HG02970 (cell line): ENCODE measurements around the gene NAXD.
"Not testable (repeated sequence)": the region's sequence is repeated elsewhere in the genome, so short reads cannot be mapped to it uniquely, and the experiment has no call there.

Source experiments
- ATAC-seq: cut with Tn5 transposase; IDR thresholded peaks from one replicate; pipeline ENCODE4 v1.9.1; 2021; ENCODE audit warnings: mild to moderate bottlenecking, moderate library complexity, moderate number of reproducible peaks; ENCODE audit not compliant: unreplicated experiment, low FRiP score

NAXD gene

DNA sequence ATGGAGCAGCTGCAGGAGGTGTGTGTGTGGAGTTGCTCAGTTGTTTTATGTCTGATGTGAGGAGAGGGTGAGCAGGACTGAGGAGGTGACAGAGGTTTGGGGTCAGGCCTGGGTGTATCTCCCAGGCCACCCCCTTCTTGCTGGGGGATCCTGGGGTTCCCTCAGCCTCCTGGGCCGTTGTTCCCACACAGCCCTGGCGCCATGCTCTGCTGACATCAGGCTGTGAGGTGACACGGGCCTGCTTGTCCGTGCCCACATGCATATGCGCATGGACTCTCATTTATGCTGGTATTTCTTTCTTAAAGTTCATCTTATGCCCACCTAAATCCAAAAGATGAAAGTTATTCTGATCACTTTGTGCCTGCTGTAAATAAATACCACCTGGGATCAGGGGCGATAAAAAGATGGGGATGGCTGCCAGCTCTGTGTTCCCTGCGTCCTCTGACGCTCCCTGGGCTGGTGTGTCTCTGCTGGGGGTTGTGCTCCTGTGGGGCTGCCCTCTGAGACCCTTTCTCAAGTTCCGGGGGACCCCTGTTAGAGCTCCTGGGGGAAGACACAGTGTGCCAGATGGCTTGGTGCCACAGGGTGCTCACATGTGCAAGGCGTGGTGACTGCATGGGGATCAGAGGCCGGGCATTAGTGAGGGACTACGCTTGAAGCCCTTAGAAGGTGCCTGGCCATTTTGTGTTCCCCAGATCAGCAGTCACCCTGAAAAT, 12.6 kb downstream of the NAXD start:
- ATAC-seq: no peak

DNA sequence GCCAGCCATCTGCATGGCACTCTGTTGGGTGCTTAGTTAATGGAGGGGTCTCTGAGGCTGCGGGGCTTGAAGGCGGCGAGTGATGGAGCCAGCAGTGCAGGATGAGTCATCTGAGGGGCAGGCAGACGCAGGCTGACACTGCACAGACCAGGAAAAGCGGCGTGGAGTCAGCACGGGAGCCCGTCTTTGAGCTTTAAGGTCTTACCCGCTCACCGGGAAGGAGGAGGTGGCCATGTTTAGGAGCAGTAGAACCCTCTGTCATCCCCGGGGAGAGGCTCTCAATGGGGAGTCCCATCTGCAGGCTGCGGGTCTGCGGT, 13.1 kb downstream of the NAXD start:
- no peak for ATAC-seq

DNA sequence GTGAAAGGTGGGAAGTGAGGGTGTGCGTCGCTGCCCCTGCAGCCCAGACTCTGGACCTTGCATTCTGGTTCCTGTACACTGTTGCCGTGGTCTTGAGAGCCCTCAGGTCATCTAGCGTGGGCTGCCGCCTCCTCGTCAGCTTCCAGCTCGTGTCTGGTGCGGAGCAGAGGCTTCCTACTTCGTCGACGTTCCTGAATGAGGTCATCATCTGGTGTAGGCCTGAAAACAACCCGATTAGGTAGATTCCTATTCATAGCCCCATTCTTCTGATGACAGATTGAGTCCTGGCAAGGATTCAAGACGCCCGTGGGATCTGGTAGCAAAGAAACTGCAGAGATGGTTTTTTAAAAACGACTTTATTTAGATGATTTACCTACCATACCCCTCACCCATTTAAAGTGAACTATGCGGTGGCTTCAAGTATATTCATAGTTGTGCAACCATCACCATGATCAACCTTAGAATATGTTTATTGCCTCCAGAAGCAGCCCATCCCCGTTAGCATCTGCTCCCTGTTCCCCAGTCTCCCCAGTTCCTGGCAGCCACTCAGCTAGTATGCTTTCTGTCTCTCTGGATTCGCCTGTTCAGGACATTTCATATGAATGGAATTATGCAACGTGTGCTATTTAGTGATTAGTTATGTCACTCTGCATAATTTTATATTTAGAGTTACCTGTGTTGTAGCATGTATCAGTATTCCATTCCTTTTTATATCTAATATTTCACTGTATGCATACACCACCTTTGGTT, 13.8 kb downstream of the NAXD start:
- ATAC-seq: no peak

DNA sequence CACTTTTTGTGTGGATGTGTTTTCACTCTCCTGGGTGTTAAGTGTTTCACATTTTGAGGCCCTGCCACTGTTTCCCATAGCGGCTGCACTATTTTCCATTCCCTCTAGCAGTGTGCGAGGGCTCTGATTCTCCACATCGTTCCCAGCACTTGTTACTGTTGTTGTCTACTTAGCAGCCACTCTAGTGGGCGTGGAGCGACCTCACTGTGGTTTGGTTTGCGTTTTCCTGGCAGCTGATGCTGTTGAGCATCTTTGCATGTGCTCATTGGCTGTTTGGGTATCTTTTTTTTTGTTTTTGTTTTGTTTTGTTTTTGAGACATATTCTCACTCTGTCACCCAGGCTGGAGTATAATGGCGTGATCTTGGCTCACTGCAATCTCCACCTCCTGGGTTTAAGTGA, 14.4 kb downstream of the NAXD start:
- ATAC-seq: no peak

DNA sequence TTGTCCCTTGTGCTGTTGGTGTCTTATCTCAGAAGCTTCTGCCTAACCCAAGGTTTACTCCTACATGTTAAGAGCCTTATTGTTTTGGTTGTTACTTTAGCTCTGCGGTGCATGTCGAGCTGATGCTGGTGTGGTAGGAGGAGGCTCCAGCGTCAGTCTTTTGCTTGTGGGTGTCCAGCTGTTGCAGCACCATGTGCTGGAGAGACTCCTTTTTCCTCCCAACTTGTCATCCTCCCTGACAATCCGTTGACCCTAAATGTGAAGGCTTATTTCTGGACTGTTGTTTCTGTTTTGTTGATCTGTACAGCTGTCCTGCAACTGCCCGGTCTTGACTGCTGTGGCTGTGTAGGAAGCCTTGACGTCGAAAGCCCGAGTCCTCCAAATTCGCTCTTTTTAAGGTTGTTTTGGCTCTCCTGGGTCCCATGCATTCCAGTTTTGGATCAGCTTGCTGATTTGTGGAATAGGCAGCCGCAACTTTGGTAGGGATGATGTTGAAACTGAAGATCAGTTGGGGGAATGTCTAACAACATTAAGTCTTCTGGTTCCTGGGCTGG, 15.3 kb downstream of the NAXD start:
- ATAC-seq: no peak

DNA sequence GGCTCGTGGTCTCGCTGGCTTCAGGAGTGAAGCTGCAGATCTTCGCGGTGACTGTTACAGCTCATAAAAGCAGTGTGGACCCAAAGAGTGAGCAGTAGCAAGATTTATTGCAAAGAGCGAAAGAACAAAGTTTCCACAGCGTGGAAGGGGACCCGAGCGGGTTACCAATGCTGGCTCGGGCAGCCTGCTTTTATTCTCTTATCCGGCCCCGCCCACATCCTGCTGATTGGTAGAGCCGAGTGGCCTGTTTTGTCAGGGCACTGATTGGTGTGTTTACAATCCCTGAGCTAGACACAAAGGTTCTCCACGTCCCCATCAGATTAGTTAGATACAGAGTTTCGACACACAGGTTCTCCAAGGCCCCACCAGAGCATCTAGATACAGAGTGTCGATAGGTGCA, 16.9 kb downstream of the NAXD start:
- ATAC-seq: not testable (repeated sequence)

DNA sequence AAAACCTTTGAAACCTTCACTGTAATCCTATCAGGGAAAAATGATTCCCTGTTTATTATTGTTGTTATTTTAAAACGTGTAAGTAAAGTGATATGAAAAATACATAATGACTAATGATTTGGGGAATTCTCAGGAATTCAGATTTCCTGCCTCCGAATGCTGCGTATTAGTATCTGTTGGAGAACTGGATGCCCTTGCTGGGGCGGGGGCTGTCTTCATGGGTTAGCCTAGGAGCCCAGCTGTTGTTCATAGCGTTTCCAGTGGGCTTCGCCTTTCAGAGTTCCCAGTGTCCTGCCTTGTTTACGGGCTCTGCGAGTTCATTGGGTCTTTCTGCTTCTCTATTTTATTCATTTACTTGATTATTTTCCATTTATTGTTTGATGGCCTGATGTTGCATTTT, 18.4 kb downstream of the NAXD start:
- ATAC-seq: no peak

DNA sequence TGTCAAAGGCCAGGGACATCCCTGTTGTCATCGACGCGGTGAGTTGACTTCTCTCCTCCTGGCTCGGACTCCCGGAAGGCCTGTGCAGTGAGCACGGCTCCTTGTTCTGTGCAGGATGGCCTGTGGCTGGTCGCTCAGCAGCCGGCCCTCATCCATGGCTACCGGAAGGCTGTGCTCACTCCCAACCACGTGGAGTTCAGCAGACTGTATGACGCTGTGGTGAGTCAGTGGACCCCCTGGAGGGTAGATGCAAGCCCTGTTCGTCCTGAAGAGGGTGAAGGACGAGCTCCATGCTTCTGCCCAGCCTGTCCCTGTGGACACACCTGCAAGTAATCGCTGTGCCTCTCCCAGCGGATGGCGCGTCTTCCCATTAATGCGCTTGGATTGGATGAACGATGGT, 19.2 kb downstream of the NAXD start:
- ATAC-seq: no peak

DNA sequence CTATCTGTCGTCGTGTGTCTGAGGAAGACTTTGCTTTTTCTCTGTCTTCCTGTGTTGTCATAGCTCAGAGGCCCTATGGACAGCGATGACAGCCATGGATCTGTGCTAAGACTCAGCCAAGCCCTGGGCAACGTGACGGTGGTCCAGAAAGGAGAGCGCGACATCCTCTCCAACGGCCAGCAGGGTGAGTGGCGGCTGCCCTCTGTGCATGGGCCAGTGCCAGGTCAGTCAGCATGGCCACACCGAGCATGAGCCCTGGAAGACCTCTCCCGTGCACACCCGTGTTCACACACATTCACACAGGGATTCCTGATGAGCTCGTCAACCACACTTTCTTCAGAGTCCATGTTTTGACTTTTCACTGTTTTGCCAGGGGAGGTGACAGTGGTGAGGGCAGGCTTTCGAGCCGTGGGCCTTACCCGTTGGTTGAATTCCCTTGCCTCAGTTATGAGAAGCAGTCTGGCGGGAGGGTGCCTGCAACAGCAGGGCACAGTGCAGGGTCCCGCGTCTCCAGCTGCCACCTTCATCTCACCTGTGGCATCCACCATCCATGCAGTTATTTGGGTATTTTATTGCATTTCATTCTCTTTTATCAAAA, 20.2 kb downstream of the NAXD start:
- no peak for ATAC-seq

DNA sequence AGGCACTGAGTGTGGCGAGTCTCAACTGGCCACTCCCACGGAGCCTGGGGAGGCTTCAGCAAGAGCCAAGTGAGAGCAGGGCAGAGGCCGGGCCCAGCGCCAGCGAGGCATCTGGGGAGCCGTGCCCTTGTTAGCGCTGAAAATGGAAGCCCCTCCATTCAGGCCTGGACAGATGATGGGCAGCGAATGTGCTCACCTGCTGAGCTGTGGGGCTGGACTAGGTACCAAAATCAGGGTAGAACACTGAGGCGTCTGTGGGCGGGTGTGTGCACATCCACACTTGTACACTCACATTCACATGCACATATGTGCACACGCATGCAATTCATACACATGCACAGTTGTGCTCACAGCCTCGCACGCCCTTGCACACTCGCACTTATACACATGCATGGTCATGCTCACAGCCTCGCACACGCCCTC, 20.7 kb downstream of the NAXD start:
- ATAC-seq: no peak

DNA sequence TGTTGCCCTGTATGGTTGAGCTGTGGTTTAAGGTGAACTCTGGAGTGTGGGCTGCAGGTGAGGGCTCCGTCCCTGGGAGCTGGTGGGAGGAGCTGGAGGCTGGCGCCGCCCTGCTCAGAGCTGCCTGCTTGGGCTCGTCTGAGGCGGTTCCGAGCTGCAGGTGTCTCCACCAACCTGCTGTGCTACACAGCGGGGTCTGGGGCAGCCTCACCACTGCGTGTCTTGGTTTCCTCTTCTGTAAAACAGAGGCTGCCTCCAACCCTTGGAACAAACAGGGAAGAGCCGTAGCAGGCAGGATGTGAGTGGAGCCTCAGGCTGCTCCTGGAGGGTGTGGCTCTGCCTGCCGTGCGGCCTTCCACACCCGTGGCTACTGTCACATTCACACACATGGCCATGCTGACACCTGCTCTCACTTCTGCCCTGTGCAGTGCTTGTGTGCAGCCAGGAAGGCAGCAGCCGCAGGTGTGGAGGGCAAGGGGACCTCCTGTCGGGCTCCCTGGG, 21.4 kb downstream of the NAXD start:
- ATAC-seq: no peak

DNA sequence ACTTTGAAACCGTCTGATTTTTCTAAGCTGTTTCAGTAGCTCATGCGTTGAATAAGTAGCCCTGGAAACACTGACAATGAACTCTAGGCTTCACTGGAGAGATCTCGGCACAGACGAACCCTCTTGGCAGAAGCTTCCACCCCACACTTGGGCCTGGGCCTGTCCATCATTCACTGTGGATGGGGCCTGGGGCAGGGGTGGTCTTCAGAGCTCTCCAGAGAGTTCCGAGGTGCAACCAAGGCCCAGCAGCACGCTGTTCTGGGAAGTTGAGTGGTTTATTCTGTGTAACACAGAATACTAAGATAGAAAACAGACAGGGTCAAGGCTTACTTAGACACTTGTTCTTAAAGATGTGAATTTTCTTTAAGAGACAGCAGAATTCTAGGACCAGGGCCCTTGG, 21.9 kb downstream of the NAXD start:
- no peak for ATAC-seq

DNA sequence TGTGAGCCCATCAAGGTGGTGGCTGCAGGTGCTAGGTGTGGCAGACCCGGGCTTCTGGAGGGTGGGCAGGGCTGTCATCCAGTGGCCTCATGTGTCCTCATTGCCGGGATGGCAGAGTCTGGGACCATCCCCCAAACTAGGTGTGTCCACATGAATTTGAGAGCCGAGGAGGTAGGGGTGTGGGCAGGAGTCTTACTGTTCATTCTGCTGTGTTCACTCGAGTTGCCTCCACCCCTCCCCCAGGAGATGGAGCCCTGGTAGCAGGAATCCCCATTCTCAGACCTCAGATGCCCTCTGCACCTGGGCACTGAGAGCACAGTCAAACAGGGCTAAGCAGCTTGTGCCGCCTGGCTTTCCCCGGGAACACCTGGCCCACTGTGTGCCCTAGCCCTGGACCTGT, 22.4 kb downstream of the NAXD start:
- no peak for ATAC-seq

DNA sequence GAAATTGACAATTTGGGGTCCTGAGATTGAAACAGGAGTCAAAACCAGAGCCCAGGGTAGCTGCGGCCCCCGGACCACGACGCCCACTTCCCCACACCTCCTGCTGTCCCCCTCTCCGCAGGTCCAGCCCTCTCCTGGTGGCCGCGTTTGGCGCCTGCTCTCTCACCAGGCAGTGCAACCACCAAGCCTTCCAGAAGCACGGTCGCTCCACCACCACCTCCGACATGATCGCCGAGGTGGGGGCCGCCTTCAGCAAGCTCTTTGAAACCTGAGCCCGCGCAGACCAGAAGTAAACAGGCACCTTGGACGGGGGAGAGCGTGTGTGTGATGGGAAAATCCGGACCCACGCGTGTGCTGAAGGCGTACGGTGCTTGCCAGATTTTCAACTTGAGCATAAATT, 22.9 kb downstream of the NAXD start:
- ATAC-seq: no peak

DNA sequence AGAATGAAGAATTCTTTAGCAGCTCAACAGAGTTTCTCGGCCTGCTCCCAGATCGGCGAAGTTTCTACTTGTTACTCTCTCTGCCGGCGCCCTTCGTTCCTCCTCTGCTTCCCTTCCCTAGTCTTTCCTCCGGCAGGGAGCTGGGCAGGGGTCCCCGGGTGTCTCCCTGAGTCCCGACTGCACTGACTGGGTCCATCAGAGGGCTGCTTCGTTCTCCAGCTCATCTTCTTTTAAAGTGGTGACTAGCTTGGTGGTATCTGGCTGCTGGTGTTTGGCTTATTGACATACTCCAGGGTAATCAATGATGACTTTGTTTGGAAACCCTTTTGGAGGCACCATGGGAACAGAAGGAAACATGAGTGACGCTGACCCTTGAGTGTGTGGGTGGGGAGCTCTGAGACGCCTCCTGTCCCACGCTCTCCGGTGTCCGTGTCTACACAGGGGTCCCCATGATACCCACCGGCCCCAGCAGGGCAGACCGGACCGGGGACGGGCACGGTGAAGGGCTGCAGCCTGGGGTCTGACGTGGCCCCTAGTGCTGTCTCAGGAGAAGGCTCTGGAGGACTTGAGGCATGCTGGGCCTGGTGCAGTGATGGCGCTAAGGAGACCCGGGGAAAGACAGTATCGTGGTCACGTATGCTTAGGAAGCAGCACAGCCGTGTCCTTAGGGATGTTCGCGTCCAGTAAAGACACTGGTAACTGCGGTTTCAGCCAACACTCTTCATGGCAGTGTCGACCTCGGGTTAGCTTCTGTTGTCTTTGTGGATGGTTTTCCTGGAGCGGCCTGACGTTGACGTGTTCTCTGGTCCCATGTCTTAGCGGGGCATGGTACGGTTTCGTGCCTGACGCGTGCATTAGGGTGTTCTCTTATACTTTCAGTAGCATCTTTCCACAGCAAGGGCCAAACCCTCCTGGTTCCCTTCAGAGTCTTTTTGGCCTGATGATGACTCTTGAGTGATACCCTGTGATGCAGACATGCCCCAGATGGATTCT, 23.8 kb downstream of the NAXD start:
- no peak for ATAC-seq

DNA sequence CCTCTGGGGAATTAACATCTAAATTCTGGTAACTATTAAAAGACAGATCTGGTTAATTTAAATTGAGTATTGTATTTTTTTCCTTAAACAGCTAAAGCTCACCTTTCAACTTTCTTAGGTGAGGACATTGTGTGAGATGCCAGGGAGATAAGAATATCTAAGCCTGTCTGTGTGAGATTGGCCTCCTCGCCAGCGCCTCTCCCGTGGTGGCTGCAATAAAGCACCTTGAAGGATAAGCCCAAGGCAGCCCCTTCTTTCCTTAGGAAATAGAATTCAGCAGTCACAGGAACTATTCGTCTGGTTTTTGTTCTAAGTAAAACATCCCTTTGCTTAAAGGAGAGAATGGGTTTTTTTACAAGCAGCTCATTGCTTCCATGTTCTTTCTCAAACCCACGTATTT, 24.6 kb downstream of the NAXD start:
- no peak for ATAC-seq

DNA sequence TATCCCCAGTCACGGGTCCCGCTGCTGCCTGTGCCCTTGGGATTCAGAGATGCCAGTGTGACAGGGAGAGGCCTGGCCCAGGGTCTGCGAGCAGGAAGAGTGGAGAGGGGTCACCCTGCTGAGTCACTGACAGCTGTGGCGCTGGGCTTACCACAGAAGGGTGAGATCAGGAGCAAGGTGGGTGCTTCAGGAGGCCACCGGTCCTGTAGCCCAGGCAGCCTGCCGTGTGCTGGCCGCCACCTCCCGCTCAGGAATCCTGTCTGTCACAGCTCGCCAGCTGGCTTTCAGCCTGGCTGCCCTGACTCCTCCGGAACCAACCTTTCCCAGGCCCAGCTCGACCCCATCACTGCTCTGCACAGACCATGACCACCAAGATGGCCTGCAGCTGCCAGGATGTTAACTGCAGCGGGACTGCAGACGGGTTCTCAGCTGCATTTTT, 25.3 kb downstream of the NAXD start:
- no peak for ATAC-seq

DNA sequence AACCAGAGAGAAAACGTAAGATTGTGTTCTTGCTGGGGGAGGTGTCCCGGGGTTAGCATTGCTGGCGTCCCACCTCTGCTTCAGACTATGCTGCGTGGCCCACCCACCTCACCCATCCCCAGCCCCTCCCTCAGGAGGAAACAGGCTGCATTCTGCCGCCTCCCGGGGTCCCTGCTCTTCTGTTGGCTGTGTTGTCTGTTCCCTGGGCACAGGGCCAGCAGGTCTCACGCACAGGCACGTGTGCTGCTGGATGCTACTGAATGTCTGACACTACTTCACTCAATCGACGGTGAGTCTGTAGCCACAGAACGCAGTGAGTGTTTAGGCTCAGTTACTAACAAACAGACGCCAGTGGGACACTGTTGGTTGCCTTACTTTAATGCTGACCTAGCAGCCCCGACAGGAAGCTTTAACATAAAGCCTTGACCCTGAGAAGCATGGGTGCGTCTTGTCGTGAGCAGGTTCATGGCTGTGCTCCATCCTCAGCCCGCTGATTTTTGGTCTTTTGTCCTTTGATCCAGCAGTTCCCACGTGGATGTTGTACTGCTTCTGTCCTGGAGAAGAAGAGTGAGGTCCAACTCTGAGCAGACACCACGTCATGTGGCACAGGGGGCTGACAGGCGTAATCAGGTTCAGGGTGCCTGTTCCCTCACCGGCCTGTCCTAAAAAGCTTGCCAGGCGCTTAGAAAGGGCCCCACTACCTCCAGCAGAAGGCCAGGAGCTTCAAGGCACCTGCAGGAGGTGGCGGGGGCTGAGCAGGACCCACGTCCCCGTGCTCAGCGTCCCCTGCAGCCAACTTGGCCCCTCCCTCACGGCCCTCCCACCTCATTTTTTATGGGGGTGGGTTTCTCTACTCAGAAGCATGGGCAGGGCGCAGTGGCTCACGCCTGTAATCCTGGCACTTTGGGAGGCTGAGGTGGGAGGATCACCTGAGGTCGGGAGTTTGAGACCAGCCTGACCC, 26.0 kb downstream of the NAXD start:
- ATAC-seq: no peak
